WTC11 (cell line): Measurements from ENCODE around the gene PKP3. TPM values are rescaled to one million over a fixed set of nuclear protein-coding genes. Genes with fewer than 3 reads are reported as not detected.

Source experiments
- ATAC-seq: fragments of 200-7000 bp; cut with Tn5 transposase; 2 replicates; pipeline ENCODE4 v1.10.0; 2021; ENCODE audit warnings: mild to moderate bottlenecking, moderate library complexity
- CTCF ChIA-PET: fragments of 300-600 bp; sonication (Branson Sonifier 250); formaldehyde crosslinking; loops from one replicate; lab custom pipeline; 2021; ENCODE audit warnings: antibody characterized with exemption; lab: Charles Lee
- POLR2A ChIA-PET: fragments of 350-600 bp; sonication (Branson Sonifier 250); formaldehyde crosslinking; loops from one replicate; lab custom pipeline; 2021; ENCODE audit warnings: antibody characterized with exemption; lab: Charles Lee
- DNase-seq: peaks from one replicate; pipeline ENCODE4 v3.0.0; 2021; ENCODE audit warnings: low spot score
- H3K27ac Mint-ChIP-seq: 2 replicates; pipeline ENCODE4 v1.8.0; 2021; ENCODE audit warnings: mixed read lengths
- H3K27me3 Mint-ChIP-seq: 2 replicates; pipeline ENCODE4 v1.8.0; 2021; ENCODE audit warnings: low read depth, mild to moderate bottlenecking, moderate library complexity, mixed read lengths
- H3K36me3 Mint-ChIP-seq: 2 replicates; pipeline ENCODE4 v1.8.0; 2021; ENCODE audit warnings: mixed read lengths
- H3K4me1 Mint-ChIP-seq: 2 replicates; pipeline ENCODE4 v1.8.0; 2022; ENCODE audit warnings: mixed read lengths
- H3K4me3 Mint-ChIP-seq: 2 replicates; pipeline ENCODE4 v1.8.0; 2021; ENCODE audit warnings: mild to moderate bottlenecking, moderate library complexity, mixed read lengths
- H3K9me3 Mint-ChIP-seq: 2 replicates; pipeline ENCODE4 v1.8.0; 2021; ENCODE audit warnings: mixed read lengths
- CBFB ChIP-seq: sonication (generic); formaldehyde crosslinking; IDR thresholded peaks from 2 replicates; pipeline ENCODE4 v1.8.1; 2022; ENCODE audit warnings: mild to moderate bottlenecking, low read depth, missing genetic modification reagents
- CREB1 ChIP-seq: sonication (generic); formaldehyde crosslinking; IDR thresholded peaks from 2 replicates; pipeline ENCODE4 v1.8.0; 2023; ENCODE audit warnings: mild to moderate bottlenecking, missing genetic modification reagents
- CREM ChIP-seq: sonication (generic); formaldehyde crosslinking; IDR thresholded peaks from 2 replicates; pipeline ENCODE4 v1.8.1; 2022; ENCODE audit warnings: mild to moderate bottlenecking, missing genetic modification reagents, moderate library complexity
- ESRRA ChIP-seq: sonication (generic); formaldehyde crosslinking; IDR thresholded peaks from 2 replicates; pipeline ENCODE4 v1.8.1; 2022; ENCODE audit warnings: mild to moderate bottlenecking, missing genetic modification reagents, borderline replicate concordance
- GTF2I ChIP-seq: fragments of 250-450 bp; sonication (Bioruptor Pico); conservative IDR thresholded peaks from 2 replicates; pipeline ENCODE4 v1.4.0; 2021; ENCODE audit warnings: mild to moderate bottlenecking
- JUN ChIP-seq: sonication (generic); formaldehyde crosslinking; IDR thresholded peaks from 2 replicates; pipeline ENCODE4 v1.8.0; 2023; ENCODE audit warnings: mild to moderate bottlenecking, missing genetic modification reagents
- MYBL2 ChIP-seq: sonication (generic); formaldehyde crosslinking; IDR thresholded peaks from 2 replicates; pipeline ENCODE4 v1.8.1; 2023; ENCODE audit warnings: mild to moderate bottlenecking, moderate library complexity, missing genetic modification reagents
- SMAD3 ChIP-seq: sonication (generic); formaldehyde crosslinking; IDR thresholded peaks from 2 replicates; pipeline ENCODE4 v1.8.0; 2022; ENCODE audit warnings: missing genetic modification reagents, mild to moderate bottlenecking, borderline replicate concordance
- ZNF219 ChIP-seq: sonication (generic); formaldehyde crosslinking; IDR thresholded peaks from 2 replicates; pipeline ENCODE4 v1.8.0; 2023; ENCODE audit warnings: missing genetic modification reagents, mild to moderate bottlenecking, borderline replicate concordance
- total RNA-seq: library from RNA; stranded (reverse); gene quantifications from 3 replicates; pipeline ENCODE4 v1.2.3, GENCODE V29; 2021
- TF ChIP-seq, protein P1 (sequence below): sonication (generic); formaldehyde crosslinking; IDR thresholded peaks from 2 replicates; pipeline ENCODE4 v1.8.1; 2023; ENCODE audit warnings: mild to moderate bottlenecking, missing genetic modification reagents, moderate library complexity
- TF ChIP-seq, protein P2 (sequence below): sonication (generic); formaldehyde crosslinking; IDR thresholded peaks from 2 replicates; pipeline ENCODE4 v1.8.0; 2022; ENCODE audit warnings: mild to moderate bottlenecking, missing genetic modification reagents
- TF ChIP-seq, protein P3 (sequence below): sonication (generic); formaldehyde crosslinking; IDR thresholded peaks from 2 replicates; pipeline ENCODE4 v1.8.1; 2023; ENCODE audit warnings: mild to moderate bottlenecking, moderate library complexity, missing genetic modification reagents
- TF ChIP-seq, protein P4 (sequence below): sonication (generic); formaldehyde crosslinking; IDR thresholded peaks from 2 replicates; pipeline ENCODE4 v1.8.1; 2023; ENCODE audit warnings: mild to moderate bottlenecking, missing genetic modification reagents

Gene PKP3
- total RNA-seq, 1 experiment from 2014 or later: 17.3 TPM

DNA sequence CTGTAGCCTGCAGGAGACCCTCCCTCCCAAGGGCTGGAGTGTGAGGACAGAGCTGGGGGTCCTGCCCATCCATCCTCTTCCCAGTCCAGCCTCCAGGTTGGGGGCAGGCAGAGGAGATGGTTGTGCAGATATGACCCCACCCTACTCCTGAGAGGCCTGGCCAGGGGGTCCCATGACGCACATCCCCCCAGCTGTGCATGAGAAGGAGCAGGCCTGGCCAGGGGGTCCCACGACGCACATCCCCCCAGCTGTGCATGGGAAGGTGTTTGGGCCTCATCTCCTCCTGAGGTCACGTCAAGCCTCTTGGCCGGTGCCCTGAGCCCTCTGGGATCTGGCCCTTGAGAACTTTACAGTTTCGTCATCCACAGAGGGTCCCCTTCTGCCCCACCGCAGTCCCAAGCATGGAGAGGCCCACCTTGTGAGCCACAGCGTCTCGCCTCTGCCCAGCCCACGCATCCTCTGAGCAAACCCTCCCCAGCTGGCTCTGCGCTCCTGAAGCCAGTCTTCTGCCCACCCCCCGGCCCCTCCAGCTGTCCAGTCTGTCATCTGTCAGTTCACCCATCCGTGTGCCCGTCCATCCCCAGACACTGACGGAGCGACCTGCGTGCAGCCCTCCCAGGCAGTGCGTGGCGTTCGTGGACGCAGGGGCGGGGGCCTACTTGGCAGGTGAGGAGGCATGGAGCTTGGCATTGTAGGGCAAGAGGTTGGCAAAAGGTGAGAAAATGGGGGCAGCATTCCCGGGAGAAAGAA, 45.5 kb downstream of the PKP3 start (continued):
- TF ChIP-seq, protein P1, sequence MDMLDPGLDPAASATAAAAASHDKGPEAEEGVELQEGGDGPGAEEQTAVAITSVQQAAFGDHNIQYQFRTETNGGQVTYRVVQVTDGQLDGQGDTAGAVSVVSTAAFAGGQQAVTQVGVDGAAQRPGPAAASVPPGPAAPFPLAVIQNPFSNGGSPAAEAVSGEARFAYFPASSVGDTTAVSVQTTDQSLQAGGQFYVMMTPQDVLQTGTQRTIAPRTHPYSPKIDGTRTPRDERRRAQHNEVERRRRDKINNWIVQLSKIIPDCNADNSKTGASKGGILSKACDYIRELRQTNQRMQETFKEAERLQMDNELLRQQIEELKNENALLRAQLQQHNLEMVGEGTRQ: no peak
- TF ChIP-seq, protein P2, sequence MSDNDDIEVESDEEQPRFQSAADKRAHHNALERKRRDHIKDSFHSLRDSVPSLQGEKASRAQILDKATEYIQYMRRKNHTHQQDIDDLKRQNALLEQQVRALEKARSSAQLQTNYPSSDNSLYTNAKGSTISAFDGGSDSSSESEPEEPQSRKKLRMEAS (CRISPR knock-in tag): no peak
- TF ChIP-seq ZNF219 (CRISPR knock-in tag) (no peak), JUN (CRISPR knock-in tag) (no peak)
- TF ChIP-seq, all 79 proteins: peak for 0

DNA sequence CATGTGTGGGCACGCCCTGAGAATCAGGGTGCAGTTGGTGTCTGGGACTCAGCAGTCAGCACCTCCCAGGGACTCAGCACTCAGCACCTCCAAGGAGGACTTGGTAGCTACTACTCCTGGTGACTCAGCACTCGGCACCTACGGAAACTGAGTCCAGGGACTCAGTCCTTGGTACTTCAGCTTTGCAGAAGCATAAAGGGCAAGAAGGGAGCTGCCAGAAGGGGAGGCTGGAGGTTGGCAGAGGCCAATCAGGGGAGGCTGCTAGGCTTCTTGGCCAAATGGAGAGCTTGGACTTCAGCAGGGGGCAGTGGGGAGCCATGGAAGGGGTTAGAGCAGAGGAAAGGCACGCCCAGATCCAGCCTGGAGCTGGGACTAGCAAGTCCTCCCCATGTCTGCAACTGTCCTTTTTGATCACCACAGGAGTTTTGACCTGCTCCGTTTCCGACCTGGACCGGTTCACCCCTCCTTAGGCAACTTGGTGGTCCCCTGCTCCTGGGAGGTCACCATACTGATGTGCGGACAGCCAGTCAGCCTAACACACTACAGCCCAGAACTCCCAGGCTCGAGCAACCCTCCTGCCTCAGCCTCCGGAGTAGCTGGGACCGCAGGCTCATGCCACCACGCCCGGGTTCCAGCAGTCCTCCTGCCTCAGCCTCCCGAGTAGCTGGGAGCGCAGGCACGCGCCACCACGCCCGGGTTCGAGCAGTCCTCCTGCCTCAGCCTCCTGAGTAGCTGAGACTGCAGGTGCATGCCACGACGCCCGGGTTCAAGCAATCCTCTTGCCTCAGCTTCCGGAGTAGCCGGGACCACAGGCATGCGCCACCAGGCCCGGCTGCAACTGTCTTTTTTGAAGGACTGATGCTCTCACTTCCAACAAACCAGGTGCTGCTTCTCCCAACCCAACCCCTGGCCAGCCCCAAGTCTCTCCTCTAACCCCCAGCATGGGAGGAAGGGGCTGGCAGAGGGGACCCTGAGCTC, 46.3 kb downstream of the PKP3 start:
- TF ChIP-seq CBFB (CRISPR knock-in tag) (no peak), GTF2I (CRISPR knock-in tag) (0 out of 2 replicates have a peak, but pooled peaks have one; percentile 33)
- Mint-ChIP-seq H3K4me3 (no peak overlapping the region; the same call in 1 of the 2 replicates), H3K27ac (no peak overlapping the region), H3K27me3 (no peaks in the 10 kb centered on the region; the same call in 1 of the 2 replicates), H3K36me3 (peaks cover 7% of the 10 kb centered on the region; the same call in 1 of the 2 replicates), H3K9me3 (peaks cover 9% of the 10 kb centered on the region), H3K4me1 (peaks cover 4% of the 10 kb centered on the region)
- CTCF ChIA-PET: interaction anchor here (0.8 to 2.8 kb wide), 10 partner anchors 8 to 190 kb away, joined by 3 to 20 read pairs (median 4); partner anchors contain the start of gene PTDSS2
- ATAC-seq: no peak
- POLR2A ChIA-PET: no interaction called here
- DNase-seq: no peak

DNA sequence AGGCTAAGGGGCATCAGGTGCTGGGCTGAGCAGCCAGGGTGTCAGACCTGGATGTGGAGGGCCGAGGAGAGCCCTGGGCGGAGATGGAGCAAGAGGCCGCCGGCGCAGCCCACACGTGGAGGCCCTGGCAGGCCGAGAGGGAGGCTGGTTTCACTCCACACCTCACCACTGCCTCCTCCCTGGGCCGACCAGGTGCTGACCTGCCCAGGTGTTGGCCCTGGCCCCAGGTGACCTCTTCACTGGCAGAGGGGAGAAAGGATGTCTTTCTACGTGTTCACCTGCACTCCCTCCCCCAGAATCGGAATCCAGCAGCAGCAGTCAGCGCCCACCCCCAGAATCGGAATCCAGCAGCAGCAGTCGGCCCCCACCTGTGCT, 47.0 kb downstream of the PKP3 start:
- DNase-seq (no peak), ATAC-seq (no peak)
- no peak for TF ChIP-seq CREM (CRISPR knock-in tag)
- TF ChIP-seq, protein P3, sequence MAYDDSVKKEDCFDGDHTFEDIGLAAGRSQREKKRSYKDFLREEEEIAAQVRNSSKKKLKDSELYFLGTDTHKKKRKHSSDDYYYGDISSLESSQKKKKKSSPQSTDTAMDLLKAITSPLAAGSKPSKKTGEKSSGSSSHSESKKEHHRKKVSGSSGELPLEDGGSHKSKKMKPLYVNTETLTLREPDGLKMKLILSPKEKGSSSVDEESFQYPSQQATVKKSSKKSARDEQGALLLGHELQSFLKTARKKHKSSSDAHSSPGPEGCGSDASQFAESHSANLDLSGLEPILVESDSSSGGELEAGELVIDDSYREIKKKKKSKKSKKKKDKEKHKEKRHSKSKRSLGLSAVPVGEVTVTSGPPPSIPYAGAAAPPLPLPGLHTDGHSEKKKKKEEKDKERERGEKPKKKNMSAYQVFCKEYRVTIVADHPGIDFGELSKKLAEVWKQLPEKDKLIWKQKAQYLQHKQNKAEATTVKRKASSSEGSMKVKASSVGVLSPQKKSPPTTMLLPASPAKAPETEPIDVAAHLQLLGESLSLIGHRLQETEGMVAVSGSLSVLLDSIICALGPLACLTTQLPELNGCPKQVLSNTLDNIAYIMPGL (CRISPR knock-in tag): 0 out of 2 replicates have a peak, but pooled peaks have one; percentile 27
- Mint-ChIP-seq H3K4me1 (peaks cover 4% of the 10 kb centered on the region), H3K27me3 (no peaks in the 10 kb centered on the region; the same call in 1 of the 2 replicates), H3K36me3 (peaks cover 7% of the 10 kb centered on the region; the same call in 1 of the 2 replicates), H3K9me3 (peaks cover 9% of the 10 kb centered on the region), H3K4me3 (peak overlapping the region; percentile 51), H3K27ac (no peak overlapping the region)
- ChIA-PET CTCF (interaction anchor here (0.7 to 2.4 kb wide), 7 partner anchors 24 to 190 kb away, joined by 3 to 9 read pairs (median 4); no protein-coding TSS in a partner anchor), POLR2A (no interaction called here)

DNA sequence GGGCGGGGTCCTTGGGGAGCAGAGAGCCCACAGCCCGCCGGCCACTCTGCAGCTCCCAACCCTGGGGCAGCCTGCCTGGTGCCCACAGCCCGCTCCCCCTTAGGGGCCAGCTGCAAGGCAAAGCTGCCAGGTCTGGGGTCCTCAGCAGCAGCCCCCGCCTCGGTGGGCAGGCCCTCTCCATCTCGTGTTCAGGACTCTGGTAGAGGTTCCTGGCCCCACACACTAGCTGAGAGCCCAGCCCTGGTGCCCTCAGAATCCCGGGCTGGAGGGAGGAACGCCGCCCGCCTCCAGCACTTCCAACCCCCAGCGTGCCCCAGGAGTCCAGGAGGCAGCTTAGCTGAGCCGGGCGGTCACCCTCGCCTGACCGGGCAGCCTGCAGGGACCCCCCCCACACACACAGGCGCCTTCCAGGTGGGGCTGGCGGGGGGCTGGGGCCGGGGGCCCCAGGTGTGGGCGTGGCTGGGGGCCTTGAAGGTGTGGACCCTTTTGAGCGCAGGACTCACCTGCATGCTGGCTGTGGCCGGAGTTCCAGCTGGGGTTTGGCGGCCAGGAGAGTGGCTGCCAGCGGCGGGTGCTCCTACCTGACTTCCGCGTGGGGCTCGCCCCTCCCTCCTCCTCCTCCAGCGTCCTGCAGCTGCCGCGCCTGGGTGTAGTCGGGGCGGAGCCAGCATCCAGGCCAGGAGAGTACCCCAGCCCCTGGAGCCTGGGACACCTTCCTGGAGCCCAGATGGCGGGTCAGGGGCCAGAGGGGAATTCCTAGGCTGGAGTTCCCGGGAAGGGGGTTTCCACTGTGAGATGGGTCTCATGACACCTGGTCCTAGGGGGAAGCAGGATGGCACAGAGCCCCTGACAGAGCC, 47.6 kb downstream of the PKP3 start, which contains the start of gene ANO9:
Gene ANO9, minus strand, starts transcription at position 594 of the 857 bp plus-strand sequence. Its CDS starts 85 bp downstream, at position 509.
- Mint-ChIP-seq H3K27ac (no peak within 1 kb of the TSS), H3K27me3 (no peaks in the 10 kb centered on the region; the same call in 1 of the 2 replicates), H3K4me3 (peak within 1 kb of the TSS; percentile 51), H3K9me3 (peaks cover 5% of the 10 kb centered on the region), H3K4me1 (peaks cover 7% of the 10 kb centered on the region), H3K36me3 (peaks cover 4% of the 10 kb centered on the region; the same call in 1 of the 2 replicates)
- TF ChIP-seq JUN (CRISPR knock-in tag) (no peak), MYBL2 (CRISPR knock-in tag) (no peak), CREB1 (no peak), ESRRA (CRISPR knock-in tag) (no peak), SMAD3 (CRISPR knock-in tag) (no peak)
- TF ChIP-seq, protein P4, sequence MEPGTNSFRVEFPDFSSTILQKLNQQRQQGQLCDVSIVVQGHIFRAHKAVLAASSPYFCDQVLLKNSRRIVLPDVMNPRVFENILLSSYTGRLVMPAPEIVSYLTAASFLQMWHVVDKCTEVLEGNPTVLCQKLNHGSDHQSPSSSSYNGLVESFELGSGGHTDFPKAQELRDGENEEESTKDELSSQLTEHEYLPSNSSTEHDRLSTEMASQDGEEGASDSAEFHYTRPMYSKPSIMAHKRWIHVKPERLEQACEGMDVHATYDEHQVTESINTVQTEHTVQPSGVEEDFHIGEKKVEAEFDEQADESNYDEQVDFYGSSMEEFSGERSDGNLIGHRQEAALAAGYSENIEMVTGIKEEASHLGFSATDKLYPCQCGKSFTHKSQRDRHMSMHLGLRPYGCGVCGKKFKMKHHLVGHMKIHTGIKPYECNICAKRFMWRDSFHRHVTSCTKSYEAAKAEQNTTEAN (CRISPR knock-in tag): no peak
- DNase-seq: peak; percentile 65
- ChIA-PET CTCF (interaction anchor here (0.7 to 2.4 kb wide), 6 partner anchors 27 to 191 kb away, joined by 3 to 9 read pairs (median 4); partner anchors contain the start of gene SIGIRR), POLR2A (no interaction called here)
- peak; percentile 83 for ATAC-seq
